NCI-H146 treated with DMSO at 0.1 percent for 48 hours (cell line): Measurements from ENCODE around the gene PHETA1.
"Not testable (repeated sequence)": the region's sequence is repeated elsewhere in the genome, so short reads cannot be mapped to it uniquely, and the experiment has no call there.

Experiments used
- DNase-seq: peaks from one replicate; lab custom pipeline; 2025; ENCODE audit not compliant: unreplicated experiment; lab: John Stamatoyannopoulos, UW

PHETA1 gene

DNA sequence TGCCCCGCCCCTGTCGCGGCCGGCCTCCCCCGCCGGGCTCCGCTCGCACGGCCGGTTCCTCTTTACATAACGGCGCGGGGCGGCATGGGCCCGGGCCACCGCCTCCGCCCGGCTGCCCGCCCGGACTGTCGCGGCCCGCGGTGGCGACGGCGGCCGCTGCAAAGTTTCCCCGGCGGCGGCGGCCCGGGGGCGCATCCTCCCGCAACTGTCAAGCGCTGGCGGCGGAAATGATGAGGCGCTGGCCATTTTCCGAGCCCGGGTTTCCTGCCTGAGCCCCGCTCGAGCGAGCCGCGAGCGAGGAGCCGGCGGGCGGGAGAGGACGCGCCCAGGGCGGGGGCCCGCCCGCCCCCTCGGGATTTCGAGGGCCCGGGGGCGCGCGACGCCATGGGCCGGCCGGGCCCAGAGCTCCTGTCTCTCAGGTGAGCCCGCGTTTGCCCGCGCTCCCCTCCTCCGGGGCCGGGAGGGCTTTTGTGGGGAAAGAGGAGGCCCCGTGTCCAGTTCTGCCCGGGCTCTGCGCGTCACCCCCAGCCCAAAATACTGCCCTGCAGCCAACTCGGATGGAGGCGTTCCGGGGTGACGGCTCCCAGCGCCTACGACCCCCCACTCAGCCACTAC is 37.1 kb upstream of the PHETA1 start, which contains the start of gene SH2B3:
TSS of gene SH2B3 (plus strand) at position 65 of the 615 bp plus-strand sequence. CDS start 12,223 bp downstream, outside the sequence.
- DNase-seq = peak; percentile 37

DNA sequence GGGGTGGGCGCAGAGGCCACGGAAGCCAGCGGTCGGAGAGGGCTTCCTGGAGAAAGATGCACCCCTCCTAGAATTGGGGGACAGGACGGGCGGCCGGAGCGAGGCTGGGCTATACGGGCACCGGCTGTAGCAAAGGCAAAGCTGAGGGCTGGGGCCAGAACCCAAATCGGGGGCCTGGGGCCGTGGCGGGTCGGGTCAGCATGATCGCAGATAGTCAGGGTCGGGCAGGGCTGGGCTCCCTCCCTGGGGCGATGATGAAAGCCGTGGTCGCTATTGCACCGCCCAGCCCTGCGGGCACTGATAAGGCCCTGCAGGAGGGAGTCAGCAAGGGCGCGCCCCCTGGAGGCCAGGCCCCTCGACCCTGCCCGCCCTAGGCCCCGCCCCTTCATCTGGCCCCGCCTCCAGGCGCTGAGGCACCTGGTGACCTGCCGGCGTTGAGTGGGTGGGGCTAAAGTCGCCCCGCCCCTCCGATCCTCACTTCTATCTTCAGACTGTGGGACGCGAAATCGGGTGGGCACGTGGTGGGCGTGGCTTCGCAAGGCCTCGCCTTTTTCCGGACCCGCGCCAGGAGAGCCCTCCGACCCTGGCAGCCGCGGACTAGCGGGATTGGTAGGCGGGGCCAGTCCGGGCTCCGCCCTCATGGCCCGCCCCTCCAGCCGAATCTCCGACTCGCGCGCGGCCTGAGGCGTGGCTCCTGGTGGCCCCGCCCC is 36.4 kb upstream of the PHETA1 start:
- DNase-seq = peak; percentile 93

DNA sequence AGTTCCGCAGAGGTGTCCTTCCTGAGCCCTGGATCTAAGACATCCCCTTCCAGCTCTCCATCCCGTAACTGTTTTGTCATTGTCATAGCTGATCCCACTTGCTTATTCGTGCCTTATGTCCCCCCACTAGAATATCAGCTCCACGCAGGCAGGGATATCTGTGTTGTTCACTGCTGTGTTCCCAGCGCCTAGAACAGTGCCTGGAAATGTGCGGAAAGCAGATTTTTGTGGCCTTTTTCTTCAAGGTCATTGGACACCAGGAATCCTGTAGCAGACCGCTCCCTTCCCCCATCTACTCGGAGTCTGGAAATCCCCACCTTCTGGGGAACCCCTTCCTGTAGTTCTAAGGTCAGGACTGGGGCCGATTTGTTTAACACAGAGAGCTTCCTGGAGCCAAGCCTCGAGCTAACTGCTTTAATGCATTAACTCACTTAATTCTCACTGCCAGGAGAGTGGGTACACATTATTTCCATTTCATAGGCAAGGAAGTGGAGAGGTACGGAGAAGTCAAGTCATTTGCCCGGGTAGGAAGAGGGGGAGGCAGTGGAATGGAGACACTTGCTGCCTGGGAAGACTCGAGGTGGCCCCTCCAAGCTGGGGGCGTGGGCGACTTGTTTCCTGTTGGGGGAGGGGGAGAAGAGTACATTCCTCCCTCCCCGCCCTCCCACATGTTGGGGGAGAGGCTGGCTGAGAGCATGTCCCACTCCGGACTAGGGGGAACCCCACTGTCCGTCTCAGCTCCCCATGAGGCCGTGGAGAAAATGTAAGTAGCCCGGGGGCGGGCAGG is 35.7 kb upstream of the PHETA1 start:
- DNase-seq = no peak

DNA sequence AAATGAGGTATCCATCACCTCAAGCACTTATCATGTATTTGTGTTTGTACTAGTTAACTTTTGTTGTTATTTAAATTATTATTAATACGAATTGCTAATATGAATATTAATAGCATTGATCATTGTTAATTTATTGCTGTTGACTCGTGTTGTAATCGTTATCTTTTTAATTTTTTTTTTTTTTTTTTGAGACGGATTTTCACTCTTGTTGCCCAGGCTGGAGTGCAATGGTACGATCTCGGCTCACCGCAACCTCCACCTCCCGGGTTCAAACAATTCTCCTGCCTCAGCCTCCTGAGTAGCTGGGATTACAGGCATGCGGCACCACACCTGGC is 33.6 kb upstream of the PHETA1 start:
- not testable (repeated sequence) for DNase-seq

DNA sequence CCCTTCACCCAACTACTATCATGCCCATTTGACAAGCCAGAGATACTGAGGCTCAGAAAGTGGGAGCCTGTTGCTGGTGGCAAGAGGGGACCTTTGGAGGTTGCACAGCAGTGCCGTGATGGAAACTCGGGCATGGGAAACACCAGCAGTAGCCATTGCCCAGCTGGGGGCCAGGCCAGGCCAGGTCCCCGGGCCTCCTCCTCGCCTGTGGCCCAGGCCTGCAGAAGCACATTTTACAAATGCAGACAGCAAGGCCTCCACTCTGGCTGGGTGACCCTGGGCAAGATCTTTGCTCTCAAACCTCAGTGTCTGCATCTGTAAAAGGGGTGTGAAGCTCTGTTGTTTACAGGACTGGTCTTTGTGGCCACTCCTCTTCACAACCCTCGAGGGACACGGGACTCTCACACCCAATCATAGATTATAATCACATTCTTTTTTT is 32.3 kb upstream of the PHETA1 start:
- DNase-seq = no peak

DNA sequence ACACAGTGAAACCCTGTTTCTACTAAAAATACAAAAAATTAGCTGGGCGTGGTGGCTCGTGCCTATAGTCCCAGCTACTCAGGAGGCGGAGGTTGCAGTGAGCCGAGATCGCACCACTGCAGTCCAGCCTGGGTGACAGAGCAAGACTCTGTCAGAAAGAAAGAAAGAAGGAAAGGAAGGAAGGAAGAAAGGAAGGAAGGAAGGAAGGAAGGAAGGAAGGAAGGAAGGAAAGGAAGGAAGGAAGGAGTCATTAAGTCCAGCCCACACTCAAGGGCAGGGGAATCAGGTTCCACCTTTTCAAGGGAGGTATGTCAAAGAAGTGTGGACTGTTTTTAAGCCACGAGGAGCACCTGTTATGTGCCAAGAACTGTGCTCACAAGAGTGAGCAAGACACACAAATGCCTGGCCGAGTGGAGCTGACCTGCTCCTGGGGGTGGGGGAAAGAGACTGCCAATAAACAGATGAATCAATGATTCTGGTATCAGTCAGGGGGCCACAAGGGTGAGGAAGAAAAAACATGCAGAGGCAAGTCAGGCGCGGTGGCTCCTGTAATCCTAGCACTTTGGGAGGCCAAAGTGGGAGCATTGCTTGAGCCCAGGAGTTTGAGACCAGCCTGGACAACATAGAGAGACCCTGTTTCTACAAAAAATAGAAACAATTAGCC is 31.0 kb upstream of the PHETA1 start:
- DNase-seq = not testable (repeated sequence)

DNA sequence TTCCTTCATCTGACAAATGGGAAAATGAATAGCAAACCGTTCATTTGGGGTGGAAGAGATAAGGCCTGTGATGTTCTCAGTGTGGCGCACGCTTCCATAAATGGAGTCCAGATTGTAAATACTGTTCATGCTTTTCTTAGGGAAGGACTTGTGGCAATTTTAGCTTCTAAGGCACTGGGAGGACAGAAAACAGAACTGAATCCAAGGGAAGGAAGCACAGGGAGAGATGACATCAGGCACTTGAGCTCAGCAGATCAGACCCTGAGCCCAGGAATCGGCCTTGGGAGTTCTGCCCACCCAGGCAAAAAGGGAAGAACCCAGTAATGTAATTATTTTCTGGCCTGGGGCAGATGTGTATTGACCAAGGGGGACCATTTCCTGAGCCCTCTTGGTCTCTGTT is 29.6 kb upstream of the PHETA1 start:
- no peak for DNase-seq

DNA sequence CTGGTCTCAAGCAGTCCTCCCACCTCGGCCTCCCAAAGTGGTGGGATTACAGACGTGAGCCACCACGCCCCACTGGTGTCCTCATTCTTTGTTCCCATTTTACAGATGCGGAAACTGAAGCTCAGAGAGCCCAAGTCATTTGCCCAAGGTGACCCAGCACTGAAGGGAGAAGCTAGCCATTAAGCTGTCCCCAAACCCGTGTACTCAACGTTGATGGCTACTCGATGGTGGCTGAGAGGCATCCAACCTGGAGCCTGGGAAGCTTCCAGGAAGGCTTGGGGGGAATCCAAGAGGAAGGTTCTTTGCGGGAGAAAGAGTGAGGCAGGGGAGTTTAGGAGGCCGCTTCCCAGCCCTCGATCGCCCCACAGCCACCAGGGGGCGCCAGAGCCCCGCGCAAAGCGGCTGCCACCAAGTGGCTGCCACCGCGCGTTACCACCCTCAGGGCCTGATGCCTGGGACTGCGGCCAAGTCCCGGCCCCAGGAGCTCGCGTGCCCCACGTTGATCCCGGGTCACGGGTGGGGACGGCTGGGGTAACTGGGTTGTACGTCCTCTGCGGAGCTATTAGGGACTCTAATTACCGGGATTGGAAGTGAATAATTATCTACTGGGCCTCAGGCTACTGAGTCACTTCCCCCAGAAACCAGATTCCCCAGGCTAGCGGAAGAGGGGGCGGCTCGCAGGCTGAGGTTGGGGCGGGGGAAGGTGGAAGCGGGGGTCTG is 28.0 kb upstream of the PHETA1 start:
- peak; percentile 47 for DNase-seq

DNA sequence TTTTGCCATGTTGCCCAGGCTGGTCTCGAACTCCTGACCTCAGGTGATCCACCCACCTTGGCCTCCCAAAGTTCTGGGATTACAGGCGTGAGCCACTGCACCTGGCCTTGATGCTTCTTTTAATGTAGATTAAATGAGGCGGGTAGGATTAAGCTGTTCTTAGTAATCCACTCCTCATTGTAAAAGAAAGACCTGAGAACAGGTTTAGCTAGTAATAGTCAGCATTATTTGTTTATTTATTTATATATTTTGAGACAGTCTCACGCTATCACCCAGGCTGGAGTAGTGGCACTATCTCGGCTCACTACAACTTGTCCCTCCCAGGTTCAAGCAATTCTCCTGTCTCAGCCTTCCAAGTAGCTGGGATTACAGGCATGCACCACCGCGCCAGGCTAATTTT is 27.4 kb upstream of the PHETA1 start:
- DNase-seq = not testable (repeated sequence)

DNA sequence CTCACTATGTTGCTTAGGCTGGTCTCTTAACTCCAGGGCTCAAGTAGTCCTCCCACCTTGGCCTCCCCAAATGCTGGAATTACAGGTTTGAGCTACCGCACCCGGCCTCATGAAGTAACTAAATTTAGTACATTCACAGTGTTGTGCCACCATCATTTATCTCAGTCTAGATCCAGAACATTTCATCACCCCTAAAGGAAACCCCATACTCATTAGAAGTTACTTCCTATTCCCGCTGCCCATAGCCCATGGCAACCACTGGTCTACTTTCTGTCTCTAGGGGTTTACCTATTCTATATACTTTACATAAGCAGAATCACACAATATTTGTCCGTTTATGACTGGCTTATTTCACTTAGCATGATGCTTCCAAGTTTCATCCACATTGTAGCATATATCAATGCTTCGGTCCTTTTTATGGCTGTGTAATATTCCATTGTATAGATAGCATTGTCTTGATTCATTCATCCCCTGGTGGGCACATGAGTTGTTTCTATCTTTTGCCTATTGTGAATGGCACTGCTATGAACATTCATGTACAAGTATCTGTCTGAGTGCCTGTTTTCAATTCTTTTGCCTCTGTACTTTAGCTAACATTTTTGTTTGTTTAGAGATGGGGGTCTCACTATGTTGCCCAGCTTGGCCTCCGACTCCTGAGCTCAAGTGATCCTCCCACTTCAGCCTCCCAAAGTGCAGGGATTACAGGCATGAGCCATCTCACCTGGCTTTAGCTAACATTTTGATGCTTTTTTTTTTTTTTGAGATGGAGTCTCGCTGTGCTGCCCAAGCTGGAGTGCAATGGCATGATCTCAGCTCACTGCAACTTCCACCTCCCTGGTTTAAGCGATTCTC is 26.7 kb upstream of the PHETA1 start:
- no peak for DNase-seq

DNA sequence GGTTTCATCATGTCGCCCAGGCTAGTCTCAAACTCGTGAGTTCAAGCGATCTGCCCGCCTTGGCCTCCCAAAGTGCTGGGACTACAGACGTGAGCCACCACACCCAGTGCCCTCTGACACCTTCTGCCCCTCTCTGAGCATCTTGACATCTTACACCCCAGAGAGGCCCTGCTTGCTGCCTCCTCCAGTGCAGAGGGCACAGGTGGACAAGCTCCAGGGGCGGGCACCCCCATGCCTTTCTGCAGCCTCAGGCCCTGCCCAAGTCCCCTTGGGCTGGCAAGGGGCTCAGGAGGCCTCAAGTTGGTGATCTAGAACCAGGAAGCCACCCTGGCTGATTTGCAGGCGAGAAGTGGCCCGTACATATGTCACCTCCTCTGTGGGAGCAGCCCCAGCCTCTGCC is 25.6 kb upstream of the PHETA1 start:
- DNase-seq = no peak

DNA sequence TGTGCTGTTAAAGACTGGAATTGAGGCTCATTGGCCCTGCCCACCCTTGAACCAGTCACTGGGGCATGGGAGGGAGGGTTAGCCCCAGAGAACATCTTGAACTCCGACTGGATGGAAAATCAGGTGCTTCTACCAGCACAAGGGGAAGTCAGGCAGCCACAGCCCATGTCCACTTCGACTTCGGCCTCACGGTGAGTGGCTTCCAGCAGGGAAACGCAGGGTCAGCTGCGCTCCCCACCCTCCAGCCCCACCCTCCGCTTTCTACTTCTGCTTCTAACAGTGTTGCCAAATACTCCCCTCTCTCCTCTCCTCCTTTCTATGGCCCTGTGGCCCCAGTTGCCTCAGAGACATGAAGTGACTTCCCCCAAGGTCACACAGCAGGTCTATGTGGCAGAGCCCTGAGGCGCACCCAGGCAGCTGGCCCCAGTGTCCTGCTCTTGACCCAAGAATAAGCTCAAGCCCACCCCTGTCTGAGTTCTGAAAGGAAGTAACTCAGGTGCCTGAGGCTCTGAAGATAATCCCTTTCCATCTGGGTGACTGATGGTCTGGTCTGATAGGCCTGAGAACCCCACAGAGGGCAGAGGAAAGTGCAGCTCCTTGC is 24.9 kb upstream of the PHETA1 start:
- DNase-seq = no peak

DNA sequence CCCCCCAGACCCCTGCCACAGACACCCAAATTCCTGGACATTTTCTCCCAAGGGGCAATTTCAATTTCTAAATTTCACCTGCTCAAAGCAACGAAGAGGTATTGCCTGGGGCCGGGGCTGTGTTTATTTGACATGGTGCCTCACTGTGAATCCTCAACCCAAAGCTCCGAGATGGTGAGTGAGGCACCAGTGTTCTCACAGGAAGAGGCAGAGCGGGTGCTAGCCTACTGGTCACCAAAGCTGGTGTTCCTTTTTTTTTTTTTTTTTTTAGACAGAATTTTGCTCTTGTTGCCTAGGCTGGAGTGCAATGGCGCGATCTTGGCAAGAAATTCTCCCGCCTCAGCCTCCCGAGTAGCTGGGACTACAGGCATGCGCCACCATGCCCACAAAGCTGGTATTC is 22.0 kb upstream of the PHETA1 start:
- DNase-seq = no peak

DNA sequence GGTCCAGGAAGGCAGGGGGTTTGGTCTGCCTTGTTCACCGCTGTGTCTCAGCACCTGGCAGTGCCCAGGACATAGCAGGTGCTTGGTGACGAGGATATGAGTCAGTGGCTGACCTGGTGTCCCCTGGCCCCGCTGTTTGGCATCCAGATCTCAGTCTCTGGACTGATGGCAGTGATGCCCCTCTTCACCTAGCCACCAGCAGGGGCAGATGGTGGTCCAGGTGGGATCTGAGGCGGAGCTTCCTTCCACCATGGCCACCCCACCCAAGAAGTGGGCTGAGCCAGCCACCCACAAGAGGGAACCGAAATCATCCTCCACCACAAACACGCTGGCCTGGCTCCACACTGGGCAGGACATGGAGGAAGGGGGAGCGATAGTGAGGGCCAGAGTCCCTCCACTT is 20.7 kb upstream of the PHETA1 start:
- no peak for DNase-seq

DNA sequence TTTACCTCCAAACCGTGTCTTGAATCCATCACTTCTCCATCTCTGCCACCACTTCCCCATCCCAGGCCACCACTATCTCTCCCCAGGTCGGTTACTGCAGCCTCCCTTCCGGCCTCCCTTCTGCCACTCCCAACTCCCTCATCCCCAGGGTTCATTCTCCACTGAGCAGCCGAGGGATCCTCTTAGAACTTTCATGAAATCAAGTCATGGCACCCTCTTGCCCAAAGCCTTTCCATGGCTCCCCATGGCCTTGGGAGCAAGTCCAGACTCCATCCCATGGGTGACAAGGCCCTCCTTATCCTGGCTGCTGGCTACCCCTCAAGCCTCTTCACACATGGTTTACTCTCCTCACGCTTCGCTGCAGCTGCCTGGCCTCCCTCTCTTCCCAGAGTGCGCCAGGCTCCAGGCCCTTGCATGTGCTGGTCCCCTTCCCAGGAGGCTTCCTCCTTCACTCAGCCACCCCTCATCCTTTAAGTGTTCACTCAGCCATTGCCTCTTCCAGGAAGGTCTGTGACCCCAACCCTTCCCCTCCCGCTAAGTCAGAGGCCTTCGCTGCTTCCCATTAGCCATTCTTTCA is 18.9 kb upstream of the PHETA1 start:
- DNase-seq = no peak

DNA sequence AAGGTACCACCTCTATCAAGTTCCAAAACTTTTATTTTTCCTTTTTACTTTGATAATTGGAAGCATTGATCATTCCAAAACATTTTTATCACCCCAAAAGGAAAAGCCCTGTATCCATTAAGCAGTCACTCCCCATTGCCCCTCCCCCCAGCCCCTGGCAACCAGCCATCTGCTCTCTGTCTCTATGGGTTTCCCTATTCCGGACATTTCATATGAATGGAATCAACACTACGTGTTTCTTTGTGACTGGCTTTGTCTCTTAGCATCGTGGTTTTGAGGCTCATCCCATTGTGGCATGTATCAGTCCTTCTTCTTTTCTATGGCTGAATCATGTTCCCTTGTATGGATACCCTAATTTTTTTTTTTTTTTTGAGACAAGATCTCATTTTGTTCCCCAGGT is 18.0 kb upstream of the PHETA1 start:
- DNase-seq = no peak

DNA sequence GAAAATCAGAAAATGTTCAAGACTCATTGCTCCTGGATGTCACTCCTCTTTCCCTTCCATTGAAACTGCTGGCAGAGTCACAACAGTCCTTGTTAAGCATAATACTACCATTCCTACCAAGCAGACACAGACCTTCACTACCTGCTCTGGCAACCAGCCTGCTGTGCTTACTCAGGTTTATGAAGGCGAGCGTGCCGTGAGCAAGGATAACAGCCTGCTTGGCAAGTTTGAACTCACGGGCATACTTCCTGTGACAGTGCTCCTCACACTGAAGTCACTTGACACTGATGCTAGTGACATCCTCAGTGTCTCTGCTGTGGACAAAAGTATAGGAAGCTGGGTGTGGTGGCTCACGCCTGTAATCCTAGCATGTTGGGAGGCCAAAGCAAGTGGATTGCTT is 15.7 kb upstream of the PHETA1 start:
- no peak for DNase-seq

DNA sequence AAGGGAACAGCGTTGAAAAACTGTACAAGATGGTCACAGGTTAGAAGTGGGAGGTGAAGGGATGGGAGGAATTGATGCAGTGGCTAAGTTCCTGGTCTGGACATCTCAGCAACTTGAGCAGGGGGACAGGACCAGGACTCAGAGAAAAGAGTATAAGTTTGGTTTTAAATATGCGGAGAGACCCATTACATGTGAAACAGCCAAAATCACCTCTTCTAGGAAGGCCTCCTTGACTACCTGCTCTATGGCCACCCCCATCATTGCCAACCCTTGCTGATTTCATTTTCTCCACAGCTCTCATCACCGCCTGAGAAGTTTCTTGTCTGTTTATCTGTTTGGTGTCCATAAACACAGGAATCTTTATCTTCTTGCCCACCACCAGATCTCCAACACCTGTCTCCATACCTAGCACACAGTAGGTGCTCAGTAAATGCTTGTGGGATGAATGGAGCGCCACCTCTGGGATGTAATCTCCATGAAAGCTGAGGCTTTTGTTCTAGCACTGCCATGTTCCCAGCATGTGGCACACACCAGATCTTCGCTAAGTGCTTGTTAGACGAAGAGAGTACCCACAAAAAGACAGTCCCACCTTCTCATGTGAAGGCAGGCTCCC is 11.2 kb upstream of the PHETA1 start:
- DNase-seq = no peak

DNA sequence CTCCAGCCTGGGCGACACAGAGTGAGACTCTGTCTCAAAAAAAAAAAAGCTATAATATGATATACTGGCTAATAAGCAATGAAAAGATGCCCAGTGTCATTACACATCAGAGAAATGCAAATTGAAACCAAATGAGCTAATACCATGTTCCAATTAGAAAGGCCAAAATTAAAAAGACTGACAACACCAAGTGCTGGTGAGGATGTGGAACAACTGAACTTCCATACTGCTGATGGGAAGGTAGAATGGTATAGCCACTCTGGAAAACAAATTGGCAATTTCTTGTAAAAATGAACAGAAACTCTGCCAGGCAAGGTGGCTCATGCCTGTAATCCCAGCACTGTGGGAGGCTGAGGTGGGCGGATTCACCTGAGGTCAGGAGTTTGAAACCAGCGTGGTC is 8.5 kb upstream of the PHETA1 start:
- DNase-seq = no peak
